NCI-H2029 (cell line): Measurements from ENCODE around the gene NELFE.

Experiments used
- DNase-seq: peaks from one replicate; lab custom pipeline; 2025; lab: John Stamatoyannopoulos, UW

The NELFE gene

DNA sequence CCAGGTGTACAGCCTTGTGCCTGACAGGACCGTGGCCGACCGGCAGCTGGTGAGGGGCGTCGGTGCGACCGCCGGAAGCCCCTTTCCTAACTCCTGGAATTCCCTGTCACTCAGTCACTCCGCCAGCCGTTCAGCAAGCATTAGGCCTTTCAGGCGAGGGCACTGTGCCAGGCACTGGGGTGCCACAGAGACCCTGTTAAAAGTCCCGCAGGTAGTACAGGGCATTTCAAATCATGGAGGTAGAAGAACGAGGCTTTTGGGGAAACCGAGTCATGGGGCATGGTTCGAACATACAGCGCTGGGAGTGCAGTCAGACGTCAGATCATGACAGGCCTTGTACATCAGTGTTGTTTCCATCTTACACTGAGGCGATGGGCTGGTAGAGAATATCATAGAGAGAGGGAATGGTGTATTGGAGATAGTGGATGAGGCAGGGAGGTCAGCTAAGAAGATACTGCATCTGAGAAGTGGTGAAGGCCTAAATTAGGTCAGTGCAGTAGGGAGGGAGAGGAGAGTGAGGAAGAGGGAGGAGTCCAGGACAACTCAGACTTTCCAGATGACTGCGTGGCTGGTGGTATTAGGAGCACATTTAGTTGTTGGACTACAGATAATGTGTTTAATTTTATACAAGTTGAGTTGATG, 14.1 kb upstream of the NELFE start:
- DNase-seq, result no peak

- DNase-seq, result peak; percentile 98
Observed at GRCh38 chr6:31971993-31972708, 13.4 kb upstream of the NELFE start, which contains the start of gene DXO. Gene DXO, minus strand, starts transcription at chr6:31972138. Its CDS starts 463 bp downstream, at chr6:31971675.

DNA sequence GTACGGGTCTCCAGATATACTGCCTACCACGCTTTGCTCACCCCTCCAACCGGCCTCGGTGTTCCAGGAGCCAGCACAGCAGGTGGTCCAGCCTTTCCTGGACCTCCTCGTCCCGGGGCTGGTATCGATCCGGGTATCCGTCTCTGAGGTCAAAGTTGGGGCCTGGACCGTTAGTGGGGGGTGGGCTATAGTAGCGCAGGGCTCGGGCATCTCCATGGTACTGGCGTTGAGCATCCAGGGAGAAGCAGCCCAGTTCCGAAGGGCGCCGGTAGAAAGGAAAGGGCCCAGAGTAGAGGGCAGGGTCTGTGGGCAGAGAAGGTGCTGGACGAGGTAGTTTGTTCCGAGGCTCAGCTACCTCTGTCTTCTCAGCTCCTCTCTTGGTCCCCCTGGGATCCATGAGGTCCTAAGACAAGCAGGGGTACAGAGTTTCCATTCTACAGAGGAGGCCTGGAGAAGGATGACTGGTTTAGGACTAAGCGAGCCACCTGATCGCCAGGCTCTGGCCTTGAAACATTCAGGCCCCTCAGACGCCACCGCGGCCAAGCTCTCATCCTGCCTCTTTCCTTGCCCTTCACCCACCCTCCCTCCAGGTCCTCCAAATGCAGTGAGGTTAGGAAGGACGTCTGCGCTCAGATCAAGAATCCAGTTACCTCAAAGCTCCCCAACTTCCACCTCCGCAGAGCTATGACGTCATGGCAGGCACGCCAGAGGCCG, 12.7 kb upstream of the NELFE start:
- DNase-seq, result no peak

GRCh38 chr6:31970604-31971271, 12.0 kb upstream of the NELFE start:
- peak; percentile 75 for DNase-seq

GRCh38 chr6:31969712-31970603, 11.2 kb upstream of the NELFE start:
- DNase-seq, result no peak

GRCh38 chr6:31968791-31969711, 10.3 kb upstream of the NELFE start:
- DNase-seq, result no peak

GRCh38 chr6:31968326-31968725, 9.6 kb upstream of the NELFE start:
- no peak for DNase-seq

GRCh38 chr6:31967926-31968320, 9.2 kb upstream of the NELFE start:
- DNase-seq, result no peak

DNA sequence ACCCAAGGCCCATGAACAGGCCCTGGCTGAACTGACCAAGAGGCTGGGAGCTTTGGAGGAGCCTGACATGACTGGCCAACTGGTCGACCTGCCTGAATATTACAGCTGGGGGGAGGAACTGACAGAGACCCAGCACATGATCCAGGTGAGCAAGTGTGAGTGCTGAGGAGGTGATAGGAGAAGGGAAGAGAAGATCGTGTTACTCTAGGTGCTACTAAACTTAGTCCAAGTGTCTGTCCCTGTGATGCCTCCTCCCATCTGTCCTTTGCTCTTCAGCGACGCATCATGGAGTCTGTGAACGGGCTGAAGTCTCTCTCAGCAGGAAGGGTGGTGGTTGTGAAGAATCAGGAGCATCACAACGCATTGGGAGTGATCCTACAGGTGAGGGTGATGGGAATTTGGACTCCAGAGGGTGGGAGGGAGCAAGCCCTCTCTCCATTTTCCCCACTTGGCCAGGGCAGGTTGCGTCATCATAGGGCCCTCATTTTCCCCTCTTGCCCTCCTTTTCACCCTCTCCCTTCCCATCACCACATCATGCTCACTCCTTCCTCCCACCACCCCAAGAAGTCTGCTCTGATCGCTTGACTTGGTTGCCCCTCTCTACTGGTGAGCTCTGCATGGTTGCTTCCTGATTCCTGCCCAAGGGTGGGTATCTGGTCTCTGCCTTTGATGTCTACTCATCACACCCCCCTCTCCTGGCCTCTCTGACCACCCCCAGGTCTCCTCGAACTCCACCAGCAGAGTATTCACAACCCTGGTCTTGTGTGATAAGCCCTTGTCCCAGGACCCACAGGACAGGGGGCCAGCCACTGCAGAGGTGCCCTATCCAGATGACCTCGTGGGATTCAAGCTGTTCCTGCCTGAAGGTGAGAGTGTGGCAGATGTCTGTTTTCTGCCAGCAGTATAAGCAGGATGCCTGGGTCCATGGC, 8.5 kb upstream of the NELFE start:
- no peak for DNase-seq

DNA sequence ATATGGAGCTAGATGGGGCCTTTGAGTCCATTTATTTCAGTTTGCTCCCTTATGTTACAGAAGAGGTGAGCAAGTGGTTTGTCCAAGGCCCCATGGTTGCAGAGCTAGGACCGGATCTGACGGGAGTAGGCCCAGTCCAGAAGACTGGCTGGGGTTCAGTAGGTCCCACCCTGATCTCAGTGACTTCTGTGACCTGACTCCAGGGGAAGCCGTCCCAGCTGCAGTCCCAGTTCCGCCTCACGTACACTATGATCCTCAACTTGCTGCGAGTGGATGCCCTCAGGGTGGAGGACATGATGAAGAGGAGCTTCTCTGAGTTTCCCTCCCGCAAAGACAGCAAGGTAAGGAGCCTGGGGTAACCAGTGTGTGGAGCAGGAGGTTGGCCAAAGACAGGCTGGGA, 7.7 kb upstream of the NELFE start:
- no peak for DNase-seq

- no peak for DNase-seq
Observed at GRCh38 chr6:31965700-31966099, 6.9 kb upstream of the NELFE start.

DNA sequence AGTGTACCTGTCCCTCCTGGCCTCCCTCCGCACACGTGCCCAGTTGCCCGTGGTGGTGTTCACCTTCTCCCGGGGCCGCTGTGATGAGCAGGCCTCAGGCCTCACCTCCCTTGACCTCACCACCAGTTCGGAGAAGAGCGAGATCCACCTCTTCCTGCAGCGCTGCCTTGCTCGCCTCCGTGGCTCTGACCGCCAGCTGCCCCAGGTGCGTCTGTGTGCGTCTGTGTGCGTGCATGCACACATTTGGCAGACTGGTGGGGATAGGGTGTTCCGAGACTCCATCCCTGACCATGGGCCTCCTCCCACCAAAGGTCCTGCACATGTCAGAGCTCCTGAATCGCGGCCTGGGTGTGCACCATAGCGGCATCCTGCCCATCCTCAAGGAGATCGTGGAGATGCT, 5.2 kb upstream of the NELFE start:
- DNase-seq, result no peak

DNA sequence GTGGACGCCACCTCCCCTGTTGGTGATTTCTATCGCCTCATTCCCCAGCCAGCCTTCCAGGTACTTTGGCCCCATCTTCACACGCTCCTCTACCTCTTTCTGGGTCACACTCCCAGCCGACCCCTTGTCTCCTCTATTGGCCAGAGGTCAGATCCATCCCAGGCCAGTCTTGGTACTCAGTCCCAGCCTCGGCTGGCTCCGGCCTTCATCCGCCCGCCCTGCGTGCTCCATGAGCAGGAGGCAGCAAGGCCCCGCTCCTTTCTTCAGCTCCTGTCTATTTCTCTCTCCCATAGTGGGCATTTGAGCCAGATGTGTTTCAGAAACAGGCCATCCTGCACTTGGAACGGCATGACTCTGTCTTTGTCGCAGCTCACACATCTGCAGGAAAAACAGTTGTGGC, 2.8 kb upstream of the NELFE start:
- no peak for DNase-seq

DNA sequence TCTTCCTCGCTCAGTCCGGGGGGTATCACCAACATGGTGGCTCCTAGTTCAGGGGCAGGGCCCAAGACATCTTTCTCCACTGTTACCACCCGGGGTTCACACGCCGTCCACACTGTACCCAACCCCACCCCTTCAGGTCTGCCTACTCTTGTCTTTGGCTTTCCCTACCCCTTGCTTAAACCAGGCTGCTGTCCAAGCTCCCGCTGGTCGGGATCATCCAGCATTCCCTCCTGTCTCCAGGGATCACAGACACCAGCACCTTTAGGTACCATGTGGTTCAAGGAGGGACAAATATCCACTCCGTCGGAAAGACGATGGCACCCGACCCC, 395 bp downstream of the NELFE start:
- no peak for DNase-seq

- no peak for DNase-seq
Observed at GRCh38 chr6:31956796-31957195, 2.0 kb downstream of the NELFE start.

DNA sequence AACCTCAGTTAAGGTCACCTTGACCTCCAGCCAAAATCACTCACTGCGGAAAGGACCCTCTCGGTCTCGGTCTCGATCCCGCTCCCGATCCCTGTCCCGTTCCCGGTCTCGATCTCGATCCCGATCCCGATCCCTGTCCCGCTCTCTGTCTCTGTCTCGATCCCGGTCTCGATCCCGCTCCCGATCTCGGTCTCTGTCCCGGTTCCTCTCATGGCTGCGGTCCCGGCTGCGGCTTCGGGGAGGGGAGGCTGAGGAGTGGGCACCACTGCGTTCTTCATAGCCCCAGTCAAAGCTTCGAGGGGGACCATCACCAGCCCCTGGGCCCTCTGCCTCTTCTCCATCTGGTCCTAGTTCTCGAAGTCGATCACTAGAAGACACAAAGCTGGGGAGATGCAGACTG, 4.3 kb downstream of the NELFE start:
- no peak for DNase-seq

GRCh38 chr6:31952890-31953289, 5.9 kb downstream of the NELFE start:
- DNase-seq, result no peak

DNA sequence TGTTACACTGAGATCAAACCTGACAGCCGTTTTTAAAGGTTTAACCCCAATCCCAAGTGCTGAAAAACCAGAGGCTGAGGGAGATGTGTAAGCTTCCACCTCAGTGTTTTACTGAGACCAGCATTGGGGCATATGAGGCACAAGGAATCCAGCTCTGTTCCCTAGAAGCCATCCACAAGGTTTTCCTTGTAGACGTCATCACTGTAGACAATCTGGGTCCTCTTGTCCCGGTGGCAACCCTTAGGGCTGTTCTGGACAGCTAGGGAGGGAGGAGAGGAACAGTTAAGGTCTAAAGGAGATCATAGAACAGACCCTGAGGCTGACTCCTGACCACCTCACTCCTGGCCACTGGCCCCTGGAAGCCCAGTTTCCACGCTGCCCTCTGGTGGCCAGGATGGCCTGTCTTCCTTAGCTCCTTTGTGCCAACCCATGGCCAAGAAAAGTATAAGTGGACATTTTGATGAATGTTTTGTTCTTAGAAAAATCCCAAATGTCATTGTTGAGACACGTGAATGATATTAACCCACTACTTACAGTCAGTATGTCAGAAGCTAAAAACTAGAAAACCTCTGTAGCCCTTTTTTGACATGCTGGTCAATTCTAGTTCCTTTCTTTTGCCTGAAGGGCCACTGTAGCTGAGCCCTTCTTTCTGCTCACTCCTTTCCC, 6.5 kb downstream of the NELFE start:
- no peak for DNase-seq
